COLO668 (cell line): ENCODE results near the gene PACRG.

Experiments used
- DNase-seq: peaks from one replicate; lab custom pipeline; 2025; ENCODE audit not compliant: unreplicated experiment; lab: John Stamatoyannopoulos, UW

Gene PACRG

DNA sequence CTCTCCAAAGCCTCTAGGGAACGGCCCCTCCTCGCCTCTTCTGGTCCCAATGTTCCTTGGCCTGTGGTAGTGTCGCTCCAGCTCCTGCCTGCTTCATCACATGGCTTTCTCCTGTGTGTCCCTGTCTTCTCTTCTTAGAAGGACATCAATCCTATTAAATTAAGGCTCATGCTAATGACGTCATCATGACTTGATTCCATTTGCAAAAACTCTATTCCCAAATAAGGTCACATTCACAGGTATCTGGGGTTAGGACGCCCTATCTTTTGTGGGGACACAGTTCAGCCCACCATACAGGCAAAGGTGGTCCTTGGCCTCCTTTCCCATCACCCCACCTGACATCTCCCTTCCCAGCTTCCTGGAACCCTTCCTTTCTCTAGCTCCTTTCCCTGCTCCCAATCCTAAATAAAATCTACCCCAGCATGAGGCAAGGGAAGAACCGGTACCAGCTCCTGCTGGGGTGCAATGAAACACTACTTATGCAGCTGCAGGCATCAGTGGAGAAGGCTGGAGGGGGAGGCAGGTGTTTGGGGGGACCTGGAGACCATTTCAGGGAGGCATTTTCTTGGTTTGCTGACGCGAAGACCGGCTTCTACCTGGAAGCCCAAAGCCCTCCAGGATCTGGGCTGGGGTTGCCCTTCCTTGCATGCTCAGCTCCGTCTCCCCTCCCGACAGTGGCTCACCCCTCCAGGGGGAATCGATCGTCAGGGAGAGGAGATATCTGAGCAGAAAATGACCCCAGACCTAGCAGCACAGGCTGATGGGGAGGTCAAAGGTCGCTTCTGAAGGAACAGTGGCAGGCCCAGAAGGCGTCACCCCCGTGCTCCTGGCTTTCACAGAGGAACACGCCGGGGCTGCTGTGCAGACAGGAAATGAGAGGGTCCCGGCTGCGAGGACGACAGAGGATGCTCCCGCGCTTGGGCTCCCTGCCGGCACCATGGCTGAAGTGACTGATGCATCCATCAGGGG is 615.1 kb downstream of the PACRG start:
- DNase-seq, result no peak

DNA sequence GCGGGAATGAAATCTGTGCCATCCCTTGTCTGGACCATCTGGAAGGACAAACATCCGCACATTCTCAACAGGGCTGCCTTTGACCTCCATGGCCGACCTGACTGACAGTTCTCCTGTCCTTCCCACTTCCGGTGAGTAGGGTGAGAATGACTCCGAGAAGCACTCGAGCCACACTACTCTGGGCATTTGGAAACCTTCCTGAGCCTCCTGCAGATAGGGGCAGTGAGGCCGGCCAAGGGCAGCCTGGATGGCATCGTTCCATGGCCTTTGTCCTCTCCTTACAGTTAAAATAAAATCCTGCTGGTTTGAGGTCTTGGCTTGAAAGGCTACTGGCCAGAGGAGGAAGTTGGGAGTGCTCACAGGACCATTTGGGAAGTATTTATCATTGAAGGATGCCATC is 615.8 kb downstream of the PACRG start:
- DNase-seq, result no peak

DNA sequence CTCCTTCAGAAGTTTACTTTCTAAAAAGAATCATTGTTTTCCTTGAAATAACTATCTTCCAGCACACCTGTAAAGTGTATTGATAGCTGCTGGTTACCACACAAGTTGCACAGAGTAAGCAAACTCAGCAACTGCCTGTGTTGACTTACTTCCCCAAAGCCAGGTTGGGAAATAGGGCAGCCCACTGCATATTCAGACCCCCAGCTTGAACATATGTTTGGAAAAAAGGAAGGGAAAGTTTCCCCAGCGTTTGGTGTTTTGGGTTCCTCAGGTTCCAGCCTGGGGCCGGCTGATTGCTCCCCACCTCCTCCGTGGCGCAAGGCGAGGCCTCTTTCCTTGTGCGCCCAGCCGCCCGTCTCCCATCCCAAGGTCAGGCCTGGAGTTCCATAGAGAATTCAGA is 616.6 kb downstream of the PACRG start:
- DNase-seq, result no peak

DNA sequence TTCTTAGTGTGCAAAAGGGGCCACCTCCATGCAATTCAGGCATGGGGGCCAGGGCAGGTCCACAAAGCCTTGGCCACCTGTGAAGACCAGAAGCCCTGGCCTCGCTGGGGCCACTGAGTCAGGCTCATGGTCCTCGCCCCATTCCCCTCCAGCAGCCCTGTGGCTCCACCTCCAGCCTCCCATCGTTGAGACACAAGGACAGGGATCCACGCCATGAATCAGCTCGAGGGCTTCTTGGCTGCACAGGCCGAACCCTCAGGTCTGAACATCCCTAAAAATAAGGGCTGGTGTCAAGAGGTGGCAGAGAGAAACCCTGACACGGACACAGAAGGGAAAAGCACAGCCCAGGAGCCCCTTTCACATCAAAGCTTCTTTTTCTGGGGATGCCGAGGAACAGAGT is 618.2 kb downstream of the PACRG start:
- no peak for DNase-seq

DNA sequence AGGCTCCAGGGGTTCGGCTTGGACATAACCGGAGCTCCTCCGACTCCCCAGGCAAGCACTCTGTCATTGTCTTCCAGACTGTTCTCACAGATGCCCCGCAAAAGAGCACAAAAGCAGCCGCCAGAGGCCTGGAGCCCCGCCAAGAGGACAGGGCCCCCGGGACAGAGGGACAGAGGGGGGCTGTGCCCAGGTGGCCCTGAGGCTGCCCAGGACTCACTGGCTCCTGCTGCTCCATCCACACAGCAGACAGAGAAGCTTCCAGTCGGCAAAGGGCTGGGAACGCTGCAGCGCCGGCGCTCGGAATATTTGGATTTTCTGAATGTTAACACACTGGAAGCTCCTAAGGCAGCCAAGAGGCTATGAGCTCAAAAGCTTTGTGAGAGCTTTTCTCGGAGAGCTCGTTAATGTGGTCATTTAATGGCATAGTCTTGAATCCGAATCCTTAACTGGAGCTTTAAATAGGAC is 618.8 kb downstream of the PACRG start:
- DNase-seq, result no peak

DNA sequence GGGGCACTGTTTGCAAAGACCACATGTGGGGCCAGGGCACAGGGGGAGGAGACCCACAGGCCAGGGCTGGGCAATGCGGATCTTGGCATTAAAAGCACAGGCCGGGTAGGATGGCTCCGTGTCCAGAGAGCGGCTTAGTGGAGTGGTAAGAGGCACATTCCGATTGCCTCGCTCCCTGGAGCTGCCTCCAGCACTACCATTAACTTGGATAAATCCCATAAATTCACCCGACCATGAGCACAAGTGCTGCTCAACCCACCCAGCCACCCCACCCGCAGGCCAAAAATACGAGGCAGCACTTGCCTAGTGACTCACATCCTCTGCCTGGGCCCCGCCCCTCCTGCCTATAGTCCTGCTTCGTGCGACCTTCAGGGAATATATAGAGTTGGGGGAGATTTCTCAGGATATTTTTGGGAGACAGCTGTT is 619.3 kb downstream of the PACRG start:
- DNase-seq, result no peak

DNA sequence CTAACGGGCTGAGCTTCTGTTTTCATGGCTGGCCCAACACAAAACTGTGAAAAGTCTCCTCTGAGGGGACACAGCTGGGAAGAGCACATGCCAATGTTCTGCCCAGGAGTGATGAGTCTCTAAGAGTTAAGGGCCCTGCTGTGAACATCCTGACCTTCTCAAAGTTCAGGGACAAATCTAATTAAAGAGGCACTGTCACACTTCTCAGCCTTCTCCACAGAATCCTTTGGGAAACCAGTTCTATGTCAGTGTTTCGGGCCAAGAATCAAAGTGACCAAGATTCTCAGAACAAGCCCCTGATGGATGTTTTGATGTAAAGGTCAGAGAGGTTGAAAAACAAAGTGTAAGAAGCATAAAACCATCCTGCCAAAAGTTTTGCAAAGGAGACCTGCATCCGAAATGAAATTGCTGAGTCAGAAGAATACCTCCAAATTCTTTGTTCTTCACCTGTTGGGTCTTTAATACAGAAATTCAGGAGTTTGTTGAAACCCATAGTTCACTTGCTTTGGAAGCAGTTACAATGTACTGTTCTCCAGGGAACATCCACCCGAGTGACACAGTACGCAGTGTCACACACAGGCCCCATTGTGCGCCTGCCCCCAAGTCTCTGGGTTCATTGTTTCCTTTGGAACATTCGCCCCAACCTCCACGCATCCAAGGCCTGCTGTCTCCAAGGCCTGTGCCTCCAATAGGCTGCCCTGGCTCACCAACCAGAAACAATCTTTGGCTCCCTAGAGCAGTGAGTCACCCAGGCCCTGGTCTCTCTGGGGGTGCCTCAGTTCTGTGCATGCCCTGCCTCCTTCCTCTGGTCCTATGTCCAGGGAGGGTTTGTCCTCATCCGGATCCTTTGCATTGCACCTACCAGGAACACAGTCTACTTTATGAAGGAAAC is 621.3 kb downstream of the PACRG start:
- no peak for DNase-seq

DNA sequence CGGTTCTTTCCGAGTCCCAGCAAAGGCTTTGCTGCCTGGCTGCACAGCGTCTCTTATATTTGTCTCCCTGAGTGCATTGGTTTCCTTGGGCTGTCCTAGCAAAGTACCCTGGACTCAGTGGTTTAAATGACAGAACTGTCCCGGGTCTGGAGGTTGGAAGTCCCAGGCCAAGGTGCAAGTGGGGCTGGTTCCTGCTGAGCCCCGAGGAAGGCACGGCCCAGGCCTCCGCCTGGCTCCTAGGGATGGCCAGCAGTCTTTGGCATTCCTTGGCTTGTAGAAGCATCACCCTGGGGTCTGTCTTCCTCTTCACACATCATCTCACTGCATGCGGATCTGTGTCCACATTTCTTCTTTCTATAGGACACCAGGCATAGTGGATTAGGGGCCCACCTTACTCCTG is 621.9 kb downstream of the PACRG start:
- DNase-seq, result no peak

DNA sequence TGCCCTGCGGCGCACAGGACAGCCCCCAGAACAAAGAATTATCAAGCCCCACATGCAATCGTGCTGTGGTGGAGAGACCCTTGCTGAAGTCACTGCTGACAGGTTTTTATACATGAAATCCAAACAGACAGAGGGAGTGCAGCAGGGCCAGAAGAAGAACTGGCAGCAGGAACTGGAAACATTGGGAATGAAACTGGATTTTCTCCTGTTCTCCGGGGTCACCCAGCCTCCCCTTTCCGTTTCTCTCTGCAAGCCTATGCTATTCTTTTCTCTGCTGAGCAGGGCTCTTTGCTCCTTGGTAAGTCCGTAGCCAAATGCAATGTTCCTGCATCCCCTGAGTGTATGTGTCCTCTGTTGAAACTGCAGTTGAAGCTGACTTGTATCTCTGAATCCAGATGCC is 623.2 kb downstream of the PACRG start:
- no peak for DNase-seq

DNA sequence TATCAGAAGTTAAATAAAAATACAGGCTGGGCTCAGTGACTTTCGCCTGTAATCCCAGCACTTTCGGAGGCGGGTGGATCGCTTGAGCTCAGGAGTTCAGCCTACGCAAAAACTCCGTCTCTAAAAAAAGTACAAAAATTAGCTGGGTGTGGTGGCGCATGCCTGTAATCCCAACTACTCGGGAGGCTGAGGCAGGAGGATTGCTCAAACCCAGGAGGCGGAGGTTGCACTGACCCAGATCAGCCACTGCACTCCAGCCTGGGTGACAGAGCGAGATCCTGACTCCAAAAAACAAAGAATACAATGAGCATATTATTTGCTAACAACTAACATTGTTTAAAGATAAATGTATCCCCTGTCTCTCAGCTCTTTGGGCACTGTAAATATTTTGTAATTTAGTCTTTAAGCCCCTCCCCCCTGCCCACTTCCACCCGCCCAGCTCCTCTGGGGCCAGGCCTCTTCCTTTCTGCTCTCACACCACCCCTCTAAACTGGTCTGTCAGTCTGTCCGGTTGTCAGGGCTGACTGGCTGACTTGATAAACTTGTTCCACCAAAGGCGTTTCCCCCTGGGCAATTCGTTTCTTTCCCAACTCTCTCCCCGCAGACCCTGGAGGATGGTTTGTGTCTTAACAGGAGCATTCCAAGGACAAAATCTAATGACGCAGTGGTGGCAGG is 624.4 kb downstream of the PACRG start:
- no peak for DNase-seq

DNA sequence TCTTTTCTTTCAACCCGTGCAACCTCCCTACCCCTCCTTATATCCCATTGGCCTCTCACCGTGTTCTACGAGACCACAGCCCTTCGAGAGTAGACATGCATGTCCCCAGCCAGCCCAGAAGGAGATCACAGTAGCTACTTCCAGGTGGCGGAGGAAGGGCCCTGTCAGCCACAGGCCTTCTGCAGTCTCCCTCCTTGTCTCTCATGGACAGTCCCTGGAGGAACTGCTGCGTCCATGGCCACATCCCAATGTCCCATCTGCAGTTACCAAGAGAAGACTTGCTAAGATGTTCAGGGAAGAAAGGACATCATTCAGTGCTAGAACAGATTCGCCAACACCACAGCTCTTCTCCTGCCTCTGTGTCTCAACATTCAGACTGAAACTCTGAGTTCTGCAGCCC is 625.2 kb downstream of the PACRG start:
- DNase-seq, result no peak

DNA sequence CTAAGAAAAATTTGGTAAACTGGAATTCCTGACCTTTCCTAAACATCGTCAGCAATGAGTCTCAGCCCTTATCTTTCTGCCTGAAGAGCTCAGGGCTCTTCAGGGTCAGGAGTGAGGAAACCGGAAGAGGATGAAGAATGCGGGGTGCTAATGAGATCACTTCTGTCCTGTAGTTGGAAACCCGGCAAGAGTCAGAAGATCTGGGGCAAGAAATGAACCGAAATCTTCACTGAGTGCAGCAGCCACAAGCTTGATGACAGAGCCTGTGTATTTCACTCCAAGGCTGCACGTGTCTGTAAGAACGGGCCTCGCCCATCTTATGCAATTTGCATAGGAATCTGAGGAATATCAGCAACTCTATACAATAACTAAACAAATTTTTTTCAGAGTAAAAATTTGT is 626.3 kb downstream of the PACRG start:
- DNase-seq, result no peak

DNA sequence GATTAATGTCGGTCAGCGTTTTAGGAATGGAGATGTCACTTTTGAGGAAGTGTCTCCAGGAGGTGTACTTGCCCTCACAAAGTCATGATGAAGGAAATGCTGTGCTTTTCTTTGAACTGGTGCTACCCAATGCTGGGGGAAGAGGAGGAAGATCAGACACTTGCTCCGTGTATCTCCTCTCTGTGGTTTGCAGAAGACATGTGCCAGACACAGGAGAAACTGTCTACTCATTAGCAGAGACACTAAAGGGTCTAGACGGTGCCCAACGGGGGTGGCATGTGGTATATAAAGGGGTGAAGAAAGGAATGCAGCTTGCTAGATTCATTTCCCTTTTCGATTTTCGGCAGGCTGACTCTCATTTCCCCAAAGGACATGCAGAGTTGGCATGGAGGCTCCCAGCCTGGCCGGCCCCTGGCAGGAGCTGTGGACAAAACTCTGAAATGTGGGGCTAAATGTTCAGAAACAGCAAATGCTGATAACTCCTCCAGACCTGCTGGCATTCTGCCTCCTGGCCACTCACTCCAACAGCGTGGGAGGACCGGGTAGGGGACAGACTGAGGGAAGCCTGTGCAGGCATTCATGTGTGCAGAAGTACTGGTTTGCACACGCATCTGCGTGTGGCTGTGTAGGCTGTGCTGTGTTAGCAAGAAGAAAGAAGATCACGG is 627.1 kb downstream of the PACRG start:
- DNase-seq, result no peak

DNA sequence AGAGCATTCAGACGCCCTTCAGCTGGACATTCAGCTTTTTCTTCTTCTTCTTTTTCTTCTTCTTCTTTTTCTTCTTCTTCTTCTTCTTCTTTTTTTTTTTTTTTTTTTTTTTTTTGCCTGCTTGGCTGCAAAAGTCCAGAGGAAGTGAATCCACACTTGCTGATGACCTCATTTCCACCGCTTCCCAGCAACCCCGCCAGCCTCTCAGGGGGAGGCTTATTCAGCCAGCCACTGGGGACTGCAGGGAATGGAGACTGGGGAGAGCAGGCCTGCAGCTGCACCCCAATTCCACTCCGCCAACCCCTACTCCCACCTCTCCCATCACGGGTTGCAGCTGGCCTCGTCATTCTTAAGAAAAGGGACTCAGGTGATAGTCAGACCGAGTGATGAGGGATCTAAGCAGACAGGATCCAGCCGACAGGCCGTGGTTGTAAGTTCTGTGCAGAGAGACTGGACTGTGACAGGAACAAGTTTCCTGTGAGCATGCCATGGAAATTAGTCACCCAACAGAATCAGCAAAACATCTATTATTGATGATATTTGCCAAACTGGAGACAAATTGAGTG is 627.7 kb downstream of the PACRG start:
- DNase-seq, result no peak

DNA sequence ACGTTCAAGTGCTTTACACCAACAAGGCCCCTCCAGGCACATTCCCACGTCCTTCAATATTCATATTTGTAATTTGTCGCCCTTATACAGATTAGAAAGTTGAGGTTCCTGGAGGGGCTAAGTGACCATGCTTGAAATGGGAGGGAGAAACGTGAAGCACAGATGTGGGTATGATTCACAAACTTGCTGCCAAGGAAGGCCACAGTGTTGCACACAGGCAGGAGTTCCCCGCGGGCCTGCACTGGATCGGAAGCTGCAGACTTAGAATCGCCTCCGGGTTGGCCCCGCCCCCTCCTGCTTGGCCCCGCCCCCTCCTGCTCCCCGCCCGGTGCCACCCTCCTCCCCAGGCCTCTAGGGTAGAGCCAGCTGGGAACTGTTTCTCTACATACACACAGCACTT is 628.5 kb downstream of the PACRG start:
- no peak for DNase-seq

DNA sequence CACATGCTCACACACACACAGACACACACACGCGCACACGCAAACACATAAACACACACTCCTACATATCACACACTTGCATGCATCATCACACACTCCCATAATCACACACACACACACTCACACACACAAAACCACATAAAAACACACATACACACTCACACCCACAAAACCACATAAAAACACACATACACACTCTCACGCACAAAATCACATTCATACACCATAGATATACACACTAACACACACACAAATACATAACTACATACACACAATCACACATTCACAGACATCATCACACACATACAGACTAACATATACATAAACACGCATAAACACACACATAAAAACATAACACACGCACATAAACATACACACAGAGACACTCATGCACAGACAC is 629.0 kb downstream of the PACRG start:
- no peak for DNase-seq

DNA sequence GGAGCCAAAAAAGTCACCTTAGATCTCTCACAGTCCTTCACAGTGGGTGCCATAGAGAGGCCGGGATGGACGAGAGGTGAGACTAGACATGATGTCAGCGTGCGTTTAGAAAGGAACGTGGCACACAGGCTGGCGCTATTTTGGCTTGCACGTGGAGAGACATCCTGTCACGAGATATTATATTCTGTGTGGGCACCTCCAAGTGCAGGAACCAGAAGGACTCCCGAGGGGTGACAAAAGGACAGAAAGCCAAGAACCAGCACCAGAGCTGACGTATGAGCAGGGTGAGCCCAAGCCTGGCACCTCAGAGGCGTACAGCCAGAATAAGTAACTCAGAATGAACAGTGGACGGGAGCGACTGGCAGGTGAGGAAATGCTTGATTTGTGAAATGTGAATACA is 636.9 kb downstream of the PACRG start:
- DNase-seq, result no peak
